Neural crest cell (in vitro differentiated cells): Measurements from ENCODE around the gene TRIM22. TPM values are rescaled to one million over a fixed set of nuclear protein-coding genes. Genes with fewer than 3 reads are reported as not detected.
"Not testable (repeated sequence)": the region's sequence is repeated elsewhere in the genome, so short reads cannot be mapped to it uniquely, and the experiment has no call there.

Experiments used
- DNase-seq: peaks from one replicate; pipeline ENCODE4 v3.0.0; 2021; ENCODE audit warnings: low read depth, mixed read lengths, low spot score
- H3K27ac Mint-ChIP-seq: one replicate; pipeline ENCODE4 v1.8.0; 2021; ENCODE audit warnings: mild to moderate bottlenecking, mixed read lengths; ENCODE audit not compliant: unreplicated experiment
- H3K27me3 Mint-ChIP-seq: 2 replicates; pipeline ENCODE4 v1.8.0; 2021; ENCODE audit warnings: low read depth, mild to moderate bottlenecking, mixed read lengths
- H3K36me3 Mint-ChIP-seq: 2 replicates; pipeline ENCODE4 v1.8.0; 2021; ENCODE audit warnings: low read depth, mild to moderate bottlenecking, mixed read lengths
- H3K4me1 Mint-ChIP-seq: 2 replicates; pipeline ENCODE4 v1.8.0; 2021; ENCODE audit warnings: mixed read lengths
- H3K4me3 Mint-ChIP-seq: one replicate; pipeline ENCODE4 v1.8.0; 2021; ENCODE audit warnings: mild to moderate bottlenecking, mixed read lengths
- H3K9me3 Mint-ChIP-seq: 2 replicates; pipeline ENCODE4 v1.8.0; 2021; ENCODE audit warnings: mixed read lengths
- CTCF ChIP-seq: fragments of 200-600 bp; sonication (generic); conservative IDR thresholded peaks from 2 replicates; pipeline ENCODE4 v1.5.0; 2021; ENCODE audit warnings: antibody characterized with exemption, mild to moderate bottlenecking
- total RNA-seq: library from RNA; stranded (reverse); gene quantifications from 2 replicates; pipeline ENCODE4 v1.2.1, GENCODE V29; 2021

Gene TRIM22
- total RNA-seq, 1 donor from 2014 or later: 3.1 TPM

- H3K27me3 Mint-ChIP-seq: no peaks in the 10 kb centered on the region
- peak; percentile 65 for DNase-seq
- peak within 1 kb of the TSS; percentile 100 for H3K27ac Mint-ChIP-seq
- TF ChIP-seq CTCF: peak; percentile 69
- peaks cover 30% of the 10 kb centered on the region for H3K4me1 Mint-ChIP-seq
- peaks cover 30% of the 10 kb centered on the region for H3K36me3 Mint-ChIP-seq
- peaks cover 3% of the 10 kb centered on the region for H3K9me3 Mint-ChIP-seq
- peak within 1 kb of the TSS; percentile 96 for H3K4me3 Mint-ChIP-seq
Observed at GRCh38 chr11:5684646-5685362, 4.8 kb upstream of the TRIM22 start, which contains the start of gene TRIM5. Gene TRIM5 (minus strand): TSS chr11:5685074. CDS start chr11:5680177, 4,897 bp downstream.

GRCh38 chr11:5686426-5686825 lies 3.2 kb upstream of the TRIM22 start:
- TF ChIP-seq CTCF: no peak
- Mint-ChIP-seq H3K27ac (no peak overlapping the region), H3K27me3 (no peaks in the 10 kb centered on the region), H3K9me3 (peaks cover 3% of the 10 kb centered on the region), H3K36me3 (peaks cover 18% of the 10 kb centered on the region), H3K4me3 (no peak overlapping the region), H3K4me1 (peaks cover 41% of the 10 kb centered on the region)
- no peak for DNase-seq

GRCh38 chr11:5688482-5688881 lies 1.1 kb upstream of the TRIM22 start:
- Mint-ChIP-seq H3K4me3 (no peak overlapping the region), H3K27me3 (no peaks in the 10 kb centered on the region), H3K9me3 (peaks cover 2% of the 10 kb centered on the region), H3K36me3 (peaks cover 11% of the 10 kb centered on the region), H3K4me1 (peaks cover 39% of the 10 kb centered on the region), H3K27ac (no peak overlapping the region)
- no peak for DNase-seq
- TF ChIP-seq CTCF: no peak

GRCh38 chr11:5690216-5690615 lies 626 bp downstream of the TRIM22 start:
- no peak overlapping the region for H3K4me3 Mint-ChIP-seq
- peaks cover 4% of the 10 kb centered on the region for H3K36me3 Mint-ChIP-seq
- peak overlapping the region; percentile 78 for H3K27ac Mint-ChIP-seq
- TF ChIP-seq CTCF: no peak
- no peaks in the 10 kb centered on the region for H3K9me3 Mint-ChIP-seq
- DNase-seq: no peak
- peaks cover 22% of the 10 kb centered on the region for H3K4me1 Mint-ChIP-seq
- no peaks in the 10 kb centered on the region for H3K27me3 Mint-ChIP-seq

- no peak for DNase-seq
- no peak for TF ChIP-seq CTCF
- H3K27me3 Mint-ChIP-seq: no peaks in the 10 kb centered on the region
- H3K36me3 Mint-ChIP-seq: peaks cover 4% of the 10 kb centered on the region
- H3K4me1 Mint-ChIP-seq: peaks cover 20% of the 10 kb centered on the region
- no peak overlapping the region for H3K27ac Mint-ChIP-seq
- no peaks in the 10 kb centered on the region for H3K9me3 Mint-ChIP-seq
- no peak overlapping the region for H3K4me3 Mint-ChIP-seq
Observed at GRCh38 chr11:5690736-5691135, 1.1 kb downstream of the TRIM22 start.

- DNase-seq, H3K36me3 Mint-ChIP-seq, H3K27me3 Mint-ChIP-seq, H3K9me3 Mint-ChIP-seq, H3K4me3 Mint-ChIP-seq, H3K27ac Mint-ChIP-seq: not testable (repeated sequence)
- H3K4me1 Mint-ChIP-seq: peaks cover 16% of the 10 kb centered on the region
Observed at GRCh38 chr11:5691238-5691963, 1.8 kb downstream of the TRIM22 start.
